Myocyte (in vitro differentiated cells): ENCODE results near the gene MYPN. TPM values are rescaled to one million over a fixed set of nuclear protein-coding genes. Genes with fewer than 3 reads are reported as not detected.
"Not testable (repeated sequence)": the region's sequence is repeated elsewhere in the genome, so short reads cannot be mapped to it uniquely, and the experiment has no call there.

Experiments used
- DNase-seq: peaks from one replicate; pipeline ENCODE4 v3.0.0-alpha.2; 2012; ENCODE audit warnings: low read depth
- total RNA-seq: library from RNA; depleted of rRNA; stranded (reverse); fragments of >200 nt; gene quantifications from 2 replicates; pipeline ENCODE4 v1.2.3, GENCODE V29; 2014

MYPN gene
- total RNA-seq, 1 donor from 2014 or later = 119 TPM

GRCh38 chr10:68166871-68167585, 57.7 kb downstream of the MYPN start:
- DNase-seq = no peak

DNA sequence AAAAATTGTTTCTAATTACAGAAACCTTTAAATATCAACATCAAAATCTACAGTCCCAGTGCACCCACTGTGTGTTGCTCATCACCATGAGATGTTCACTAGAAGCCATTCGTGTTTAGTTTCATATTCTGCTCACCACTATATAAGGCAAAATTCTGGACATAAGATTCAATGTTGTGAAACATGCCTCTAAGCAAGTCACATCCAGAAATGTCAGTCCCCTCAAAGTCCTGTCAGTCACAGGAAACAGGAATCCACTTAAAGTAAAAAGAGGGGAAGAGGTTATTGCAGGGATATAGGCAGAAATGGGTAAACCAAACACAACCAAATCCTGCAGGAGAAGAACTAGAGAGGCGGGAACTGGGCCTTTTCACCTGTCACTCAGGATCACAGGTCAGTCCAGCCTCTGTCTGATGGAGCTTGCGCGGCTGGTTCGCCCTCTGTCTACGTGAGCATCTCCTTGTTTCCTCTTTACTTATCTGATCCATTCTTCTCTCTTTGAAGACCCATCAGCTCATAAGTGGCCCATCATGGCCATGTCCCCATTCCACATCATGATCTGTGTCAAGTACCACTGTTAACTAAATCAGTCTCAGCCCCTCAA, 58.4 kb downstream of the MYPN start:
- no peak for DNase-seq

DNA sequence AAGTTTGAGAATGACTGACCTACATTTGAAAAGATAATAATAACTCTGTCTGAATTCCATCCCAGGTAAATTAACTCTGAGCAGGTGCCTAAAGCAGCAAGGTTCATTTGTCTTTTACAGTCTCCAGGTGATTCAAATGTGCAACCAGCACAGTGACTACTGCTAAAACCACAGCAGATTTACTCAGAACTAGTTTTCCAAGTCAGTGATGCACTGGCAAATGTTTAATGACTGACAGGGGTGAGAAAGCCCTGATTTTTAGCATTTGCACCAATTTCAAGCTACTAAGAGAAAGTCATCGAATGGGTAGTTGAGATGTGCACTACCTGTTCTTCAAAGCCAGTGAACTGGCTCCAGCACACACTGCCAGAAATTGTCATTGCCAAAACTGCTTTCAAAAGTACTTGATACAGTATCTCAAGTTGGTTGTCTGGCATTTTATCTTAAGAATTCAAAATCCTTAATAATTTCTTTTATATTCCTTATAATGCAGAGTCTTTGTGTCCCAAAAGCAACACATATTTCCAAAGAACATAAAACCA, 62.3 kb downstream of the MYPN start:
- no peak for DNase-seq

- DNase-seq = no peak
These were observed 63.0 kb downstream of the MYPN start for GRCh38 chr10:68172324-68172723.

DNA sequence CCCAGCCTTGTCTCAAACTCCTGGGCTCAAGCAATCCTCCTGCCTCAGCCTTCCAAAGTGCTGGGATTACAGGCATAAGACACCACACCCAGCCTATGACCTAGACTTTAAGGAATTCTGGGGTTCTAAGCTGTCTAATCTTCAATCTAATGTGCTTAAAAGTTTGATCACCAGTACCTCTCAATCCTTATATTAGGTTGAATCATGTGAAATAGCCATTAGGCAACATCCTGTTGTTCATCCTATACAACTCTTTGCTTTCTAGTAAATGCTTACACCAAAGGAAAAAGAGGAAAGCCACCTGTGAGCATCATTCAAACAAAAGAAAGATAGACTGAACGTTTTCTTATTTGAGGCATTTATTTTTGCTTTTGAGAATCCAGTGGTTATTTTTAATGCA, 66.7 kb downstream of the MYPN start:
- DNase-seq = no peak

DNA sequence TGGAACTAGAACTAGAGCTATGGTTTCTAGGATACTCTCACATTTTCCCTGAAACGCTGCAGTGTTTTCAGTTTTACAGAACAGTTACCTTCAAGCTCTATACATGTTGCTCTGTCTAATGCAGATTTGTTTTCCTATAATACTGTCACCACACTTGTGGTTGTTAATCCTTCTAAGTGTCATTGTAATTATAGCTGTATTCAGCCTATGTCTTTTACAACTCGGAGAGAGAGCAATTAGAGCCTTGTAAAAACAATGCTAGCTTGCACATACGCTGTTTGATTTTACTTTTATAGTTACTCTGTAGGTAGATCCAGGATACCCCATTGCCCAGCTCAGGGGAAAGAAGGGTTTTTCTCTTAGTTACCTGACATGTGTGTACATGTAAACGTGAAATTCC, 67.5 kb downstream of the MYPN start:
- DNase-seq = no peak

DNA sequence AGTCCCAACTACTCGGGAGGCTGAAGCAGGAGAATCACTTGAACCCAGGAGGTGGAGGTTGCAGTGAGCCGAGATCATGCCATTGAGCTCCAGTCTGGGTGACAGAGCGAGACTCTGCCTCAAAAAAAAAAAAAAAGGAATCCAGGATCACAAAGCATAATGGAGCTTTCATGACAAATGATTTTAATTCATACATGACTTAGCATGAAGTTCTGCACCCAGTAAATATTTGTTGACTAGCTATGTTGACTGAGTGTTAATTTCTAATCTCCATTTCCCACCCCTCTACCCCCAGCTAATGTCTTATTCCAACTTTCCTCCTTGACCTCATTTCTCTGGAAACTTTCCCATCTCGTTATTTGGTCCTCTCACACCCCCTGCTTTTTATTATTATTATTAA, 69.3 kb downstream of the MYPN start:
- no peak for DNase-seq

GRCh38 chr10:68179016-68179415, 69.7 kb downstream of the MYPN start:
- no peak for DNase-seq

DNA sequence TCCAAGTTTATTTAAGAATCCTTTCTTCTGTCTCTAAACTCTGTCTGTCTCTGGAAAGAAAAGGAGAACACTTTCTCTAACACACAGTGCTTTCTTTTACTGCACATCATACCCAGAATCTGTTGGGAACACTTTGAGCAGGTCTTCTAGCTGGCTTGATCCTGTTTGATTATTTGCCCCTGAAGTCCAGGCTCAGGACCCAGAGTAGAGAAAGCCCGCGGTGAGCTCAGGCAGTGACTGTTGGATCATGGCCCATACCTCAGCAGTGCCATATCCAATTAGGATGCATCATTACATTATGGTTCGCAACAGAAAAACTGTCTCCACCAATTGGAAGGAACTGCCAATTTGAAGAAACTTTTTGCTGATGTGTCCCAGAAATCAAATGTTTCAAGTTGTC, 71.2 kb downstream of the MYPN start:
- DNase-seq = no peak

DNA sequence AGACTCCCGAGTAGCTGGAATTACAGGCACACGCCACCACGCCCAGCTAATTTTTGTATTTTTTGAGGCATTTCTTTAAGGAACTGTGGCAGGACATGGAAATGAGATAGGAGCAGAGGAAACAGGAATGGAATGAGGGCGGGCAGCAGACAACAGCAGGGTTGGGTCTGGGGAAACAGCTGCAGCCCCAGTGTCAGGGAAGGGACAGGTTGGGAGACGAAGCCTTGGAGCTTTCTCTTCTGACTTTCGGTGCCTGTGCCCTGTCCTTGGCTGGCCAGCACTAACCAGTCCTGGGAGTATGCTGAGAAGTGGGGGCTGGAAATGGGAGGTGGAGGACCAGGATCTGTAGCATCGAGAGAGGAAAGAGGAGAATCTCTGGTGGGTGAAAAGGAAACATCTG, 75.3 kb downstream of the MYPN start:
- DNase-seq = peak; percentile 87

DNA sequence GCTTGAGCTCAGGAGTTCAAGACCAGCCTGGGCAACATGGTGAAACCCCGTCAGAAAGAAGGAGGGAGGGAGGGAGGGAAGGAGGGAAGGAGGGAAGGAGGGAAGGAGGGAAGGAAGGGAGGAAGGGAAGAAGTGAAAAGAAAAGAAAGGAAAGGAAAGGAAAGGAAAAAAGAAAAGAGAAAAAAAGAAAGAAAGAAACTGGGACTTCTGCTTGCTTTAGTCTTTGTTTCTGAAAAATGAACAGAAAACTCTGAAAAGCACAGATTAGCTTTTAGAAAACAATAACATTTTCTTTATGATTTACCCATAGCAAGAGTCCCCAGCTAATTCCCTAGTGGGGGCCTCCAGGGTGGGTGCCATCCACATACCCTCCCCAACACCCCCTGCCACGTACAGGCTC, 75.8 kb downstream of the MYPN start:
- DNase-seq = no peak

GRCh38 chr10:68188835-68189234, 79.5 kb downstream of the MYPN start:
- DNase-seq = no peak

- DNase-seq = no peak
These were observed 82.8 kb downstream of the MYPN start for GRCh38 chr10:68192113-68192512.

DNA sequence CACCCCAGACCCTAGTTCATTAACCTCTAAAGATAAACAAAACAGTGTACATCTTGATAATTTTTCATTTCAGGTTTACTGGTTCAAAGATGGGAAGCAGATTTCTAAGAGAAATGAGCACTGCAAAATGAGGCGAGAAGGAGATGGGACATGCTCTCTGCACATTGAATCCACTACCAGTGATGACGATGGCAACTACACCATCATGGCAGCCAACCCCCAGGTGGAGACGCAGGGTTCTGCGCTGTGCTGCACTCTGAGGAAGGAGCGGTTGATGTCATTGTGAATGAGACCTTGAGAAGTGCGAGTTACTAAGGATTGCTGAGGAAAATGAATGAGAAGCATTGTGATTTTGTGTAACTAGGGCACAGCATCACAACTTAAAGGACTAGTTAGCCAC, 85.0 kb downstream of the MYPN start:
- no peak for DNase-seq

GRCh38 chr10:68195776-68196175, 86.5 kb downstream of the MYPN start:
- DNase-seq = not testable (repeated sequence)

GRCh38 chr10:68196701-68197100, 87.4 kb downstream of the MYPN start:
- no peak for DNase-seq

DNA sequence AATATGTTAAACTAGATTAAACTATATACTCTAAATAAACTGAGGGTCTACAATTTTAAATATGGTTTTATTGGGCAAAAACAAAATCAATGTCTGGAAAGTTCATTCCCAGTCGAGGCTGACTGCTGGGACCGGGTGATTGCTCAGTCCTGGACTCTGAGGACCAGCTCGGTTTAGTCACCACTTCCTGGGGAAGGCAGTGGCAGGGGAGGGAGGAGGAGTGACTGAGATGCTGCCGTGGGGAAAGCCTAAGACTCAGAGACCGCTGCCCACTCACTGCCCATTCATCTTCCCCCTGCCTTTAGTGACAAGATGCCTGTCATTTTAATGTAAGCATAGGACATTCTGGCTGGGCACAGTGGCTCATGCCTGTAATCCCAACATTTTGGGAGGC, 93.7 kb downstream of the MYPN start:
- no peak for DNase-seq

DNA sequence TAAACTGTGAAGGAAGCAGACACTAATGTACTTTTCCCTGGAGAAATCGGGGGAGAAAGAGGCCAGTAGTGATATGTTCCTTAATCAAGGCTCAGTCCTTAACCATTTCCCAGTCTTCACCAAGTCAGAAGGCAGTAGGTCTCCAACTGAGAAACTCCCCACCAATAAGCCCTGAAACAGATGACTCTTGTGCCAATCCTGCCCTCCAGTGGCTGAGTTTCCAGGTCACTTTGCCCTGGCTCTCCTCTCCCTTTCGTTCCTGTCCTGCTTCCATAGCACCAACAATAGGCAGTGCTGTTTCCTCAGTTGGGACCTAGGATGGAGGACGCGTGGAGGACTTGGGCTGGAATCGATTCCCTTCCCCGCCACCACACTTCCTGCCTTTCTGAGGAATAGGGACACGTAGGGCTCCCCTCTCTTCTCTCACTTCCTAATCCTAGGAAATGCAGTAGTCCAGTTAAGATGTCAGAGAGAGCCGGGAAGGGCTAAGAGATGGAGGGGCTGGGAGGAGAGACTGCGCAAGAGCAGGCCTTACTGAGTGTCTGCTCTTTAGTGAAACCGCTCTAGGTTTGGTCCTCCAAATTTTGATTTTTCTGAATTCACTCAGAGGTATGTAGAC, 99.2 kb downstream of the MYPN start:
- DNase-seq = peak; percentile 45

DNA sequence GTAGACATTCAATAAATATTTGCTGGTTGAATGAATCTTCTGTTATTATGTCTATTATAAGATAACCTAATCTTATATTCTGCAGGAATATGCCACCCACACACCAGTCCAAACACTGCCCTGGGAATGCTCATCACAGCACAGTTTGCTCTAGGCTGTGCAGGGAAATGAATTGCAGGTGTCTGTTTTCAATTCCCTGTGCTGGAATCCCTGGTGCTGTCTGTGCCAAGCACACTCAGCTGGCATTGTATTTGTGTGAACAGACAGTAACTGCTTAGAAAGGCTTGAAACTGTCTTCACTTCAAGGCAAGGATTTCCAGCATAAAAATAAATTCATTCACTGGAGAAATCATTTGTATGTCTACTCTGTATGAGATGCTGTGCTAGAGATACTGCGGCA, 102.4 kb downstream of the MYPN start:
- DNase-seq = no peak

- DNase-seq = peak; percentile 47
These were observed 103.5 kb downstream of the MYPN start for GRCh38 chr10:68212721-68213352.

GRCh38 chr10:68218786-68219185, 109.5 kb downstream of the MYPN start:
- no peak for DNase-seq

DNA sequence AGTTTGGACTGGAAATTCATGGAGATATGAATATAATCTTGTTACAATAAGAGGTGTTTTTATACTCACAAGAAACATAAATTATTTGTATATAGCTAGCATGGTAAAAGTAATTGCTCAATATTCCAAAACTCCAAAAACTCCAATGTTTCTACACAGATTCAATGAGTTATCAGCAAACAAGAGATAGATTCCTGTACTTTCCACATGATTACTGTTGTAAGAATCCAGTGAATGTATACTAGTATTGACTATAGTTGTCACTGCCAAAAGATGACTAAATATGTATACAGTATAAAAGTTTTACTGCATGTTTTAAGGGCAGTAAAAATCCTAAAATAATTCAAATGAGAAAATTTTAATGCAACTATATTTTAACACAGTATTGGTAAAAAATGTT, 111.9 kb downstream of the MYPN start:
- no peak for DNase-seq
